Osteoblast (primary cell): ENCODE results near the gene CX3CL1. TPM values are rescaled to one million over a fixed set of nuclear protein-coding genes. Genes with fewer than 3 reads are reported as not detected.

Experiments used
- DNase-seq: peaks from one replicate; pipeline ENCODE4 v3.0.0; 2011; ENCODE audit warnings: low spot score, mixed read lengths; ENCODE audit not compliant: insufficient read length; ENCODE audit errors: missing footprints
- H2AFZ ChIP-seq: 2 replicates; pipeline ENCODE4 v1.6.0; 2011; ENCODE audit warnings: mild to moderate bottlenecking, low read length
- H3K27ac ChIP-seq: 2 replicates; pipeline ENCODE4 v1.5.1; 2011; ENCODE audit warnings: mild to moderate bottlenecking, low read depth, low read length, moderate library complexity
- H3K27me3 ChIP-seq: 2 replicates; pipeline ENCODE4 v1.6.0; 2012; ENCODE audit warnings: mild to moderate bottlenecking, control low read depth, inconsistent platforms, low read length, moderate library complexity; ENCODE audit not compliant: insufficient read depth
- H3K36me3 ChIP-seq: 2 replicates; pipeline ENCODE4 v1.5.1; 2011; ENCODE audit warnings: mild to moderate bottlenecking, low read length, control low read depth, moderate library complexity; ENCODE audit not compliant: insufficient read depth
- H3K4me1 ChIP-seq: 2 replicates; pipeline ENCODE4 v1.5.1; 2011; ENCODE audit warnings: mild to moderate bottlenecking, low read length, control low read depth, moderate library complexity; ENCODE audit not compliant: insufficient read depth
- H3K4me2 ChIP-seq: 2 replicates; pipeline ENCODE4 v1.6.0; 2011; ENCODE audit warnings: mild to moderate bottlenecking, low read length; ENCODE audit not compliant: insufficient read depth
- H3K4me3 ChIP-seq: fragments of 200-600 bp; sonication (generic); 3 replicates; pipeline ENCODE4 v1.5.1; 2012; ENCODE audit warnings: mild to moderate bottlenecking, low read length, inconsistent platforms; ENCODE audit not compliant: insufficient read depth
- H3K79me2 ChIP-seq: 2 replicates; pipeline ENCODE4 v1.6.0; 2012; ENCODE audit warnings: mild to moderate bottlenecking, low read length, control low read depth, inconsistent platforms; ENCODE audit not compliant: insufficient read depth
- H3K9me3 ChIP-seq: 2 replicates; pipeline ENCODE4 v1.5.1; 2011; ENCODE audit warnings: low read depth, low read length, control low read depth
- H4K20me1 ChIP-seq: 2 replicates; pipeline ENCODE4 v1.6.0; 2012; ENCODE audit warnings: mild to moderate bottlenecking, low read length, control low read depth; ENCODE audit not compliant: insufficient read depth
- total RNA-seq: library from RNA; depleted of rRNA; stranded (reverse); fragments of >200 nt; gene quantifications from 2 replicates; pipeline ENCODE4 v1.2.3, GENCODE V29; 2012
- TF ChIP-seq, protein P1 (sequence below): IDR thresholded peaks from 2 replicates; pipeline ENCODE4 v1.5.1; 2011; ENCODE audit warnings: mild to moderate bottlenecking, low read depth, low read length, moderate library complexity; ENCODE audit errors: extremely low read depth

CX3CL1 gene
- total RNA-seq, 1 donor, result not detected

DNA sequence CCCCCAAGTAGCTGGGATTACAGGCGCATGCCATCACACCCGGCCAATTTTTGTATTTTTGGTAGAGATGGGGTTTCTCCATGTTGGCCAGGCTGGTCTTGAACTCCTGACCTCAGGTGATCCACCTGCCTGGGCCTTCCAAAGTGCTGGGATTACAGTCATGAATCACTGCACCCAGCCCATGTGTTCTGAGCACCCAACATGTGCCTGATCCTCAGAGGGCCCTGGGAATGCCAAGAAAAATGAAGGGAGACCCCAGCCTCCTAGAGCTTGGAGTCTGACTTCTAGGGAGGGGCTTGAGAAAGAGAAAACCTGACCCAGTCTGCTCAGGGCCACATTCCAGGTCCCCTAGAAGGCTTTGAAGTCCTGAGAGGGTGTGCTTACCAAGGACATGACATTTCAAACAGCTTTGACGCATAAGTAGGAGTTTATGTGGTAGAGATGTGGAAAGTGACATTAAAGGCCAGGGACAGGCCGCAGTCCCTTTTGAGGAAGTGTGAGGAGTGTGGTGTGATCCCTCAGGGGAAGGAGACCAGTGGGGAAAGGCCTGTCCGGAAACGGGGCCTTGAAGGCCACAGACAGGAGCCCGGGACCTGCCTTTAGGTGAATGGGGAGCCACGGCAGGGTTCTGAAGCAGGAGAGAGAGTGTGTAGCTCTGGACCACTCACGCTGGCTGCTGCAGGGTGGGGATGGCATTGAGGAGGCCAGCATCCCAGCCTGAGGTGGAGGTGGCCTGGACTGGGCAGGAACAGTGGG is 14.8 kb upstream of the CX3CL1 start:
- Histone ChIP-seq H2AFZ (no peak overlapping the region), H3K4me1 (no peaks in the 10 kb centered on the region), H3K4me2 (no peak overlapping the region), H4K20me1 (no peaks in the 10 kb centered on the region), H3K4me3 (no peak overlapping the region), H3K36me3 (no peaks in the 10 kb centered on the region), H3K79me2 (no peaks in the 10 kb centered on the region), H3K27ac (no peak overlapping the region), H3K27me3 (peaks cover 9% of the 10 kb centered on the region), H3K9me3 (no peaks in the 10 kb centered on the region)
- DNase-seq, result no peak
- TF ChIP-seq, protein P1, sequence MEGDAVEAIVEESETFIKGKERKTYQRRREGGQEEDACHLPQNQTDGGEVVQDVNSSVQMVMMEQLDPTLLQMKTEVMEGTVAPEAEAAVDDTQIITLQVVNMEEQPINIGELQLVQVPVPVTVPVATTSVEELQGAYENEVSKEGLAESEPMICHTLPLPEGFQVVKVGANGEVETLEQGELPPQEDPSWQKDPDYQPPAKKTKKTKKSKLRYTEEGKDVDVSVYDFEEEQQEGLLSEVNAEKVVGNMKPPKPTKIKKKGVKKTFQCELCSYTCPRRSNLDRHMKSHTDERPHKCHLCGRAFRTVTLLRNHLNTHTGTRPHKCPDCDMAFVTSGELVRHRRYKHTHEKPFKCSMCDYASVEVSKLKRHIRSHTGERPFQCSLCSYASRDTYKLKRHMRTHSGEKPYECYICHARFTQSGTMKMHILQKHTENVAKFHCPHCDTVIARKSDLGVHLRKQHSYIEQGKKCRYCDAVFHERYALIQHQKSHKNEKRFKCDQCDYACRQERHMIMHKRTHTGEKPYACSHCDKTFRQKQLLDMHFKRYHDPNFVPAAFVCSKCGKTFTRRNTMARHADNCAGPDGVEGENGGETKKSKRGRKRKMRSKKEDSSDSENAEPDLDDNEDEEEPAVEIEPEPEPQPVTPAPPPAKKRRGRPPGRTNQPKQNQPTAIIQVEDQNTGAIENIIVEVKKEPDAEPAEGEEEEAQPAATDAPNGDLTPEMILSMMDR, result no peak

- H3K4me1 ChIP-seq, result no peaks in the 10 kb centered on the region
- H3K27ac ChIP-seq, result no peak overlapping the region
- TF ChIP-seq, protein P1, result no peak
- H3K79me2 ChIP-seq, result no peaks in the 10 kb centered on the region
- no peak overlapping the region for H3K4me3 ChIP-seq
- no peak overlapping the region for H2AFZ ChIP-seq
- H3K27me3 ChIP-seq, result peaks cover 9% of the 10 kb centered on the region
- H3K36me3 ChIP-seq, result no peaks in the 10 kb centered on the region
- no peaks in the 10 kb centered on the region for H4K20me1 ChIP-seq
- no peak overlapping the region for H3K4me2 ChIP-seq
- DNase-seq, result no peak
- H3K9me3 ChIP-seq, result no peaks in the 10 kb centered on the region
Measured at GRCh38 chr16:57358086-57358420, 14.2 kb upstream of the CX3CL1 start.

DNA sequence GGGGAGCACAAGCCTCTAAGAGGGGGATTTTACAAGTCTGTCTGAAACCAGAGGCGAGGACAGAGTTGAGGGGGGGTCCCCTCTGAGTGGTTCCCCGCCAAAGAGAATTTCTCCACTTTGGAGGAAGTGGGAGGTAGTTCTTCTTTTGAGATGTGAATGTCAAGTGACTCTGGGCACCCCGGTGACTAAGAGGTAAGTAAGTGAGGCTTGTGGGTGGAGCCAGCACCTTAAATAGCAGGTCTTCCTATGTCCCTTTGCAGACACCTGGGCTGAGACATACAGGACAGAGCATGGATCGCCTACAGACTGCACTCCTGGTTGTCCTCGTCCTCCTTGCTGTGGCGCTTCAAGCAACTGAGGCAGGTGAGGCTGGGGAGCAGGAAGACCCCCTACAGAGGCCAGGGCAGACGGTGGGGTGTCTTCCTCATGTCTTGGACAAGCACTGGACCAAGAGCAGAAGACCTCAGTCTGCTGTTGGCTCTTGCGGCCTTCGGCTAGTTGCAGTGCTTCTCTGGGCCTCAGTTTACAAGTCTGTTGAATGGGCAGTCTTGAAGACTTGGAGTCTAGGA is 13.7 kb upstream of the CX3CL1 start, which contains the start of gene CCL22:
TSS of gene CCL22 (plus strand) at position 257 of the 569 bp plus-strand sequence. CDS start at position 291, 34 bp downstream.
- Histone ChIP-seq H3K4me3 (no peak within 1 kb of the TSS), H3K79me2 (no peaks in the 10 kb centered on the region), H4K20me1 (no peaks in the 10 kb centered on the region), H2AFZ (no peak within 1 kb of the TSS), H3K4me1 (no peaks in the 10 kb centered on the region), H3K9me3 (no peaks in the 10 kb centered on the region), H3K27me3 (peaks cover 9% of the 10 kb centered on the region), H3K27ac (no peak within 1 kb of the TSS), H3K4me2 (no peak within 1 kb of the TSS), H3K36me3 (no peaks in the 10 kb centered on the region)
- TF ChIP-seq, protein P1, result no peak
- DNase-seq, result peak; percentile 69

GRCh38 chr16:57360321-57360935 is 11.9 kb upstream of the CX3CL1 start:
- H4K20me1 ChIP-seq, result no peaks in the 10 kb centered on the region
- no peak overlapping the region for H3K4me3 ChIP-seq
- no peak overlapping the region for H3K4me2 ChIP-seq
- H3K36me3 ChIP-seq, result no peaks in the 10 kb centered on the region
- no peaks in the 10 kb centered on the region for H3K9me3 ChIP-seq
- H2AFZ ChIP-seq, result no peak overlapping the region
- peaks cover 5% of the 10 kb centered on the region for H3K27me3 ChIP-seq
- no peak overlapping the region for H3K27ac ChIP-seq
- DNase-seq, result no peak
- no peaks in the 10 kb centered on the region for H3K4me1 ChIP-seq
- H3K79me2 ChIP-seq, result no peaks in the 10 kb centered on the region
- TF ChIP-seq, protein P1, result no peak
